CD4-positive, alpha-beta T cell treated with Interleukin-6 for 4 hours (primary cell): ENCODE measurements around the gene BAX.

ENCODE experiments used
- DNase-seq: peaks from one replicate; pipeline ENCODE4 v3.0.0-alpha.2; 2020; ENCODE audit warnings: mixed read lengths

BAX gene

GRCh38 chr19:48988860-48989259 lies 34.2 kb downstream of the BAX start:
- DNase-seq = no peak

DNA sequence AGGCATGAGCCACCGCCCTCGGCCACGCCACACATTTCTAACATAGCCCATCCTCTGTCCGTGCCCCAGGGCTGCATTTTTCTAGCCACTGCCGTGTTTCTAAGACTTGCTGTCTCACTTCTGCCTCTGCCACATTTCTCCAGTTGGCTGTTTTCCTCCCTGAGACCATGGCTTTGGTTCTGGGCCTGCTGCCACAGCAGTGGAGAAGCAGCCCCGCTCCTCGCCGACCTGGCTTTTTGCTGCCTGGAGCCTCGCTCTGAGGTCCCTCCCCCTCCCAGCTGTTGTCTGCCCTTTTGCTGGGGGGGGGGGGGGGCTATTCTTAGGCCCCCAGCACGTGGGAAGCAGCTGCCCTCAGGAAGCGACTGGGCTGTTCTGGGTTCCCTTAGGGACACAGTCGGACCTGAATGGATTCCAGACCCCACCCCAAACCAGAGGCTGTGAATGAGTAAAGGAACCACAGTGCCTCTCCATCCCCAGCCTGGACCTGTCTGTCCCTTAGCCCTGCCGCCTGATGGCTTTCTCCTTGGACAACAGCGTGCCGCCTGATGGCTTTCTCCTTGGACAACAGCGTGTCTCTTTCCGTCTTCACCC lies 35.1 kb downstream of the BAX start:
- DNase-seq = no peak

- DNase-seq = no peak
Measured at GRCh38 chr19:48990400-48990799, 35.7 kb downstream of the BAX start.

- DNase-seq = no peak
Measured at GRCh38 chr19:48991011-48991609, 36.4 kb downstream of the BAX start.

GRCh38 chr19:48991873-48992580 lies 37.4 kb downstream of the BAX start:
- no peak for DNase-seq

GRCh38 chr19:48992581-48993174 lies 38.0 kb downstream of the BAX start:
- peak; percentile 33 for DNase-seq

DNA sequence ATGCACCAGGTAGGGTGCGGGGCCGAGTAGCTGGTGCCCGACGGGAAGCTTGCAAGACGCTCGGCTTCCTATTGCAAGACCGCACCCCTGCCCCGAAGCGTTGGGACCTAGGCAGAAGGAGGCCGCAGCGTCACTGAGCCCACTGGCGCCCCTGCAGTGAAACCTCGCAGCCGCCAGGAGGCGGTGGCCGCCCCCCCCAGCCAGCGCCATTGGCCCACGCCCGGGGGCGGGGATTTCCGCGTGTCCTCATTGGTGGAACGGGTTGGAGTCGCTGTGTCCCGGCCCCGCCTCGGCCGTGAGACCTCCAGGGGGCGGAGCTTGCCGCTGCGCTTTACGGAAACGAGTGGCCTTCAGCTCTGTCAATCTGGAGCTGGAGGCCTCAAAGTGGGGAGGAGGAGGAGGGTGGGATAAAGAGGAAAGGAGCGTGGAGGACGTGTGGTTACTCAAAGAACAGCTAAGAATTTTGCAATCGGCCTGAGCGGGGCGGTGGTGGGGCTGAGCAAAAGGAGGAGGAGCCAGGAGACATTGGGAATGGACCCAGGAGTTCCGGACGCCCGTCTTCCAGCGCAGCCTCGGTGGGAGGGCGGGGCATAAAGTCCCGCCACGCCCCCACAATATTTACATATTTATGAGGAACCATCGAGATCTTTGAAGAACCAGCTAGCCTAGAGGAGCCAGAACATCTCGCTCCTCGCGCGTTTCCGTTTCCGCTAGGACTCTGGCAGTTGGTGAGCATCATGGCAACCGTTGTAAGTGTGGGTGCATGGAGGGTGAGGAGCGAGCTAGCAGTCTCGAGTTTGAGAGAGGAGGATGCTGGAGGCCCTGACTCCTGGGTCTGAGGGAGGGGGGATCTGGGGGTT lies 38.7 kb downstream of the BAX start, which contains the start of the genes GYS1 and RUVBL2:
TSS of gene GYS1 (minus strand) at position 135 of the 860 bp plus-strand sequence. CDS start 197 bp downstream, outside the sequence.
TSS of gene RUVBL2 (plus strand) at position 713 of the 860 bp plus-strand sequence. CDS start at position 738, 25 bp downstream.
- peak; percentile 100 for DNase-seq

DNA sequence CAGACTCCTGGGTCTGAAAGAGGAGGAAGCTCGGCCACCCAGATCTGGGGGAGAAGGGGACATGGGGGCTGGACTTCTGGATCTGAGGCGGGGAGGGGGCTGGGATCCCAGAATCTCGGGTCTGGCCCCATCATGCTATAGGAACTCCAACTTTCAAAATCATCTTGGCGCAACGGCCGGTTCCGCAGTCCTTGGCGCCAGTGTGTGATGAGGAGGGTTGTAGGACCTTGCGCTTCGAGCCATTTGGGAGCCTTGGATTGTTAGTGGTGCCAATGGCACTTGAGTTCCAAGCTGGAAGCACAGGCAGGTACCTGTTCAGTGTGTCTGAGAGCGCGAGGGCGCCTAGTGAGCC lies 39.3 kb downstream of the BAX start:
- no peak for DNase-seq

DNA sequence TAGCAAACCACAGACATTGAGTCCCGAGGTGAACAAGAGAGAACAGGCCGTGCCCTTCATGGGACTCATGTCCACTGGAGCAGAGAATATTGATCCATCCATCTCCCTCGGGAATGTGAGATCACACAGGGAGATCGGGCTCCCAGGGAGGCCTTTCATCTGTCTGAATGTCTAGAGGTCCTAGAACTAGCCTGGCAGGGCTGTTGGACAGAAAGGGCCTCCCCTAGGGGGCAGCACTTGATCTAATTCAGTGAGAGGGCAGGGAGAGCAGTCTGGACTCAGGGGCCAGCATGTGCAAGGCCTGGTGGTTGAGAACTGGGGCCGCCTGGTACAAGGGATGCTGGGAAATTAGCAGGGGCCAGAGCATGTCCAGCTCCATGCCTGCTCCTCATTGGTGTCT lies 43.3 kb downstream of the BAX start:
- DNase-seq = peak; percentile 62

DNA sequence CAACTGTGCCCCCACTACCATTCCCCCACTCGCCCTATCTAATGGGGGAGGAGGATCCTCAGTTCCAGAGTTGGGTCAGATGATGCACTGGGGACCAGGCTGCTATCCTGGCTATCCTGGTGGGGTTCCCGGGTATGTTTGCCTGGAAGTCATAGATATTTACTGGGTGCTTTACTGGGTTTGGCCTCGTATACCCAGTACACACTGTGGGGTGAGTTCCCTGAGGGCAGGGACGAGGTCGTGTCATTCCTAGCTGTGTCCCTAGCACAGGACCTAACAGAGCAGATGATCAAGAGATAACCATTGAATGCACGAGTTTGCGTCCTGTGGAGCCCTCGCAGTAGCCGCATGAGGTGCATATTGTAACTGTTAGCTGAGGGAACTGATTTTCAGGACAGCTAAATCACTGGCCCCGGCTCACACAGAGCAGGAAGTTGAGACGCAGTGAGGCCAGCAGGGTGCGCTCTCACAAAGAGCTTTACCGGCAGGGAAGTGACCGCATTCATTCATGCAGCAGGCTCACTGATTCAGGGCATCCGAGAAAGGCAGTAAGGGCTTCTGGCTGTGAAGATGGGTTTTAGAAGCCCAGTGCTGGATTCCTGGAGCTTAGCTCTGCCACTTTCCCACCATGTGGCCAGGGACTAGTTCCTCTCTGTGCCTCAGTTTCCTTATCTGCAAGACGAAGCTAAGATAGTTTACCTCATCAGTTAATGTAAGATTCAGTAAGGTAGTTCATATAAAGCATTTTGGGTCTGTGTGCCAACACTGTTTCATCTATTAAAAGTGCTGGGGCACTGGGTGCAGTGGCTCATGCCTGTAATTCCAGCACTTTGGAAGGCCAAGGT lies 45.0 kb downstream of the BAX start:
- DNase-seq = peak; percentile 75

- DNase-seq = no peak
Measured at GRCh38 chr19:49004133-49004532, 49.5 kb downstream of the BAX start.

- no peak for DNase-seq
Measured at GRCh38 chr19:49004964-49005614, 50.4 kb downstream of the BAX start.

GRCh38 chr19:49006905-49007304 lies 52.2 kb downstream of the BAX start:
- no peak for DNase-seq

DNA sequence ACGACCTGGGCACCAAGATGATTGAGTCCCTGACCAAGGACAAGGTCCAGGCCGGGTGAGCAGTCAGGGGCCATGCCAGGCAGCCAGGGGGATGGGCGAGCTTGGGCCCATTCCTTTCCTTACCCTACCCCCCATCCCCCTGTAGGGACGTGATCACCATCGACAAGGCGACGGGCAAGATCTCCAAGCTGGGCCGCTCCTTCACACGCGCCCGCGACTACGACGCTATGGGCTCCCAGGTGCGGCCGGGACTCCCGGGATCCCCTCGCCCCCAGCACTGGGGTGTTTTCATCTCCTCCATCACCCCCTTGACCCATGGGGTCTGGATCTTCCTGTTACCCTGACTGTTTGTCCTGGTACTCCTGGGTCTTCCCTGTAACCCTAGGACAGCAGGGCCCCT lies 55.2 kb downstream of the BAX start:
- no peak for DNase-seq

GRCh38 chr19:49010453-49010852 lies 55.8 kb downstream of the BAX start:
- no peak for DNase-seq

DNA sequence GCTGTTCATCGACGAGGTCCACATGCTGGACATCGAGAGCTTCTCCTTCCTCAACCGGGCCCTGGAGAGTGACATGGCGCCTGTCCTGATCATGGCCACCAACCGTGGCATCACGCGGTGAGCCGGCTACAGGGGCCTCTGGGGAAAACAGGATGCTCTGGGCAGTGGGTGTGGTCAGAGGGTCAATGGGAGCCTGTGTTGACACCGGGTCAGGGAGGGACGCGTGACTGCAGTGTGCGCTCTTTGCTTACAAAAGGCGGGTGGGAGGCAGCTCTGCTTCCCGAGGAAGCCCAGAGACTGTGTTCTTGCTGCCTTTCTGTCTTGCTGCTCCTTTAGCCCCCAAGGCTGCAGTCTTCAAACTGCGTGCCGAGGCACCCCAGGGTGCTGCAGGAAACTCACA lies 56.5 kb downstream of the BAX start:
- no peak for DNase-seq
